ENCODE data around the gene RANBP10.

DNA sequence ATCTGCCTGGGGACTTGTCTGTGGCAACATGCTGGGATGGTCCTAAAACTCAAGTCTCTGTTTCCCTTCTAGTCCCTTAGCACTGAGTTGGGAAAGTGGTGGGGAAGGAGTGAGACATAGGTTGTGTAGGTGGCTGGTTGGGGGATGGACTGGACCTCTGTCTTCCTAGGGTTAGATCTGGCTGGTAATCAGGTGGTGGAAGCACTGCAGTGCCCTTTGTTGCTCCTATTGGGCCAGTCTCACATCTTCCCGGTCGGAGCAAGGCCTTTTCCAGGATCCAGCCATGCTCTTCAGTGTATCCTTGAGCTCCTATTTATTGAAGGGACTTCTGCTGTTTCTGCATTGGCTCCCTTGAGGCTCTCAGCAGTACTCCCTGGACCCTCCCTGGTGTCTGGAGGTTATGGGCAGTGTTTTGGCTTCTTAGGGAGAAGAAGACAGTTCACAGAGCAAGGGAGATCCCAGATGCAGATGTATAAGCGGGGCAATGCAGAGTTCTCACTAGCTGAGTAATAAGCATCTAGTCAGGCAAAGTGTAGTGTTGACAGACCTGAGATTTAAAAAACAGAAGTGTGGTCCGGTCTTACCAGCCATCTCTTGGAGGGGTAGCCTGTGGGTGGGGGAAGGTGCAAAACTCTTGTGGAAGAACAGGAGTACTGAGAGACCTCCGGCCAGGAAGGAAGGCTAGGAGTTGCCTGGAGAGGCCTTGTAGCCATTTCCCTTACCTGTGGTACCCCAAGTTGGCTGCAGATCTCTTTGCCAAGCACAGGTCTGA is 39.1 kb upstream of the RANBP10 start:
- no peak for TF ChIP-seq EZH2 (IDR thresholded peaks at IDR 0.05; ENCODE audit: borderline replicate concordance, low read length)
- TF ChIP-seq, protein P1, sequence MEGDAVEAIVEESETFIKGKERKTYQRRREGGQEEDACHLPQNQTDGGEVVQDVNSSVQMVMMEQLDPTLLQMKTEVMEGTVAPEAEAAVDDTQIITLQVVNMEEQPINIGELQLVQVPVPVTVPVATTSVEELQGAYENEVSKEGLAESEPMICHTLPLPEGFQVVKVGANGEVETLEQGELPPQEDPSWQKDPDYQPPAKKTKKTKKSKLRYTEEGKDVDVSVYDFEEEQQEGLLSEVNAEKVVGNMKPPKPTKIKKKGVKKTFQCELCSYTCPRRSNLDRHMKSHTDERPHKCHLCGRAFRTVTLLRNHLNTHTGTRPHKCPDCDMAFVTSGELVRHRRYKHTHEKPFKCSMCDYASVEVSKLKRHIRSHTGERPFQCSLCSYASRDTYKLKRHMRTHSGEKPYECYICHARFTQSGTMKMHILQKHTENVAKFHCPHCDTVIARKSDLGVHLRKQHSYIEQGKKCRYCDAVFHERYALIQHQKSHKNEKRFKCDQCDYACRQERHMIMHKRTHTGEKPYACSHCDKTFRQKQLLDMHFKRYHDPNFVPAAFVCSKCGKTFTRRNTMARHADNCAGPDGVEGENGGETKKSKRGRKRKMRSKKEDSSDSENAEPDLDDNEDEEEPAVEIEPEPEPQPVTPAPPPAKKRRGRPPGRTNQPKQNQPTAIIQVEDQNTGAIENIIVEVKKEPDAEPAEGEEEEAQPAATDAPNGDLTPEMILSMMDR (conservative IDR thresholded peaks at IDR 0.05 in 1 of 2, IDR thresholded peaks at IDR 0.05 in 1 of 2; ENCODE audit: extremely low read depth in 1 of 2, insufficient read depth in 1 of 2, low read depth in 1 of 2, low read length in 2 of 2): no peak
